Mesodermal cell (in vitro differentiated cells): ENCODE measurements around the gene PPP1R9B.

ENCODE experiments used
- H3K27ac ChIP-seq: 2 replicates; pipeline ENCODE4 v1.7.0; 2013; ENCODE audit warnings: mild to moderate bottlenecking, low read depth, low read length, moderate library complexity; ENCODE audit not compliant: severe bottlenecking
- H3K36me3 ChIP-seq: 2 replicates; pipeline ENCODE4 v1.7.1; 2013; ENCODE audit warnings: mild to moderate bottlenecking, low read length, moderate library complexity; ENCODE audit not compliant: control insufficient read depth, insufficient read depth
- H3K4me1 ChIP-seq: one replicate; pipeline ENCODE4 v1.7.1; 2013; ENCODE audit warnings: mild to moderate bottlenecking, low read length; ENCODE audit not compliant: insufficient read depth, control insufficient read depth, poor library complexity, severe bottlenecking
- H3K4me3 ChIP-seq: 2 replicates; pipeline ENCODE4 v1.7.0; 2013; ENCODE audit warnings: low read length, control low read depth, mild to moderate bottlenecking; ENCODE audit not compliant: insufficient read depth, poor library complexity, severe bottlenecking; ENCODE audit errors: extremely low read depth
- H3K9me3 ChIP-seq: 2 replicates; pipeline ENCODE4 v1.7.1; 2013; ENCODE audit warnings: mild to moderate bottlenecking, low read length, moderate library complexity; ENCODE audit not compliant: control insufficient read depth
- WGBS, 2 experiments: methylation state at CpG; one replicate each; pipeline ENCODE4 v1.1.5; 2013; ENCODE audit warnings: missing lambda C conversion rate in 2 of 2; ENCODE audit not compliant: insufficient coverage in 2 of 2; 5-methylcytosine and 5-hydroxymethylcytosine counted together

PPP1R9B gene

GRCh38 chr17:50180620-50181019 lies 30.1 kb upstream of the PPP1R9B start:
- H3K27ac ChIP-seq, result peak overlapping the region; percentile 13
- H3K9me3 ChIP-seq, result no peaks in the 10 kb centered on the region
- peaks cover 12% of the 10 kb centered on the region for H3K36me3 ChIP-seq
- 0 to 77% methylated on average over 1 to 5 of the region's 12 CpGs for WGBS, 2 experiments
- H3K4me1 ChIP-seq, result peaks cover 24% of the 10 kb centered on the region
- no peak overlapping the region for H3K4me3 ChIP-seq

DNA sequence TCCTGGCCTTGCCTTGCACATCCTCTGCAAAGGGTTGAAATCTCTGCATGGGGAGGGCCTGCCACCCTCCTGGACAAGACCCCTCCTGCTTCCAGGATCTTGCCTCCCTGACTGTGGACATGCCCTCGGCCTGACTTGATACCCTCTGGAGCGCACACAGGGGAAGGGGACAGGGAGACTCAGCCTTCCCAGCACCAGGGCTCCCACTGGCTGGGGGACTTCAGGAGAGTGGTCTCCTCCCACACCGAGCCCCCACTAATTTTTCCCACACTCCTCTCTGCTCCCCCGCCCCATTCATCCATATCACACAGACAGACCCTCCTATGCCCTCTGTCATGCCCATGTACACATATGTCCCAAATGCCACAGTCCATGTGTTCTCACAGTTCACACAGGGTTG lies 29.6 kb upstream of the PPP1R9B start:
- no peak overlapping the region for H3K27ac ChIP-seq
- H3K9me3 ChIP-seq, result no peaks in the 10 kb centered on the region
- H3K4me1 ChIP-seq, result peaks cover 25% of the 10 kb centered on the region
- no peak overlapping the region for H3K4me3 ChIP-seq
- peaks cover 7% of the 10 kb centered on the region for H3K36me3 ChIP-seq
- WGBS, 2 experiments, result 90 to 100% methylated on average over 2 to 4 of the region's 4 CpGs

GRCh38 chr17:50177983-50178834 lies 27.7 kb upstream of the PPP1R9B start:
- Histone ChIP-seq H3K9me3 (no peaks in the 10 kb centered on the region), H3K4me3 (no peak overlapping the region), H3K36me3 (no peaks in the 10 kb centered on the region), H3K27ac (peak overlapping the region; percentile 87), H3K4me1 (peaks cover 35% of the 10 kb centered on the region)
- WGBS, 2 experiments, result 7 to 11% methylated on average over 18 to 21 of the region's 22 CpGs

DNA sequence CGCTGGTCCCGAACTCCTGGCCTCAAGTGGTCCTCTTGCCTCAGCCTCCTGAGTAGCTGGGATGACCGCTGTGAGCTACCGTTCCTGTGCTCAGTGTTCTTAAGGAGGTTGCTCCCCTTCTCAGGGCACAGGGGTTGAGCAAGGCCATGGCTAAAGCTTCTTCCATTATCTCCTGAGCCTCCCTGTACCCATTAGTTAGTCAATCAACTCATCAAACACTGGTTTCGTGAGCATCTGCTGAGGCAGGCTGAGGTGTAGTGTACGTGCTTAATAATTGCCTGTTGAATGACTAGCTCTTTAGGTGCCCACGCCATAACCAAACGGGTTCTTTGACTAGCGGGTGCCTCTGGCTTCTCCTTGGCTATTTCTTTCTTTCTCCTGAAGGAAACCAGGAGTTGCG lies 27.0 kb upstream of the PPP1R9B start:
- H3K9me3 ChIP-seq, result no peaks in the 10 kb centered on the region
- peak overlapping the region; percentile 87 for H3K27ac ChIP-seq
- no peaks in the 10 kb centered on the region for H3K36me3 ChIP-seq
- H3K4me1 ChIP-seq, result peaks cover 42% of the 10 kb centered on the region
- WGBS, 2 experiments, result 90 to 96% methylated on average over 7 to 8 of the region's 10 CpGs
- no peak overlapping the region for H3K4me3 ChIP-seq

DNA sequence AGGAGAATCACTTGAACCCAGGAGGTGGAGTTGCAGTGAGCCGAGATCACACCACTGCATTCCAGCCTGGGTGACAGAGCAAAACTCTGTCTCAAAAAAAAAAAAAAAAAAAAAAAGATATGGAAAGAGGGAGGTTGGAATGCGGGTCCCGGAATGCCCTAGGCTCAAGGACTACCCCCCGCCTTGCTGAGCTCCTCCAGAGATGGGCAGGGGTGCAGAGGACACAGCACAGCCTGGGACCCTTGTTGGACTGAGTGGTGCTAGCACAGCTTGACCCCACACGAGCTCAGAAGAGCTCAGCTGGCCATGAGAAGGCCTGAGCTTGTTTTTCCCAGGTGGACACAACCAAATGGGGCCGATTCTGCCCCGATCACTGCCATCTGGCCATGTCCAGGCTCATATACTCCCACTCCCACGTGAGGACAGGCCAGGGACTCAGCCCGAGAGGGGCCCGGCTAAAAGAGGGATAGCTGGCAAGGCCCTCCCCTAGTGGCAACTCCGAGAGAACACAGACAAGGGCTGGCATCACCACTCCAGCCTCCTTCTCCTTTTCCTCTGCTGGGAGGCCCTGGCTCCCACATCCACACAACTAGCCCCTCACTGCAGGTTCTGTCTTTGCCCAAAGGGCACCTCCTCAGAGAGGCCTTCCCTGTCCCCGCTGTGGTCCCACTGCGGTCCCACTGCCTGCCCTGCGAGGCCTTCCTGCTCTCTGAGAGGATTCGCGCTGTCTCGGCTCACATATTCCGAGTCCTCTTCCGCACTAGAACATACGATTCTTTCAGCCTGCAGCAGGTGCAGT lies 26.3 kb upstream of the PPP1R9B start:
- H3K36me3 ChIP-seq, result no peaks in the 10 kb centered on the region
- no peak overlapping the region for H3K4me3 ChIP-seq
- no peak overlapping the region for H3K27ac ChIP-seq
- no peaks in the 10 kb centered on the region for H3K9me3 ChIP-seq
- H3K4me1 ChIP-seq, result peaks cover 42% of the 10 kb centered on the region
- WGBS, 2 experiments, result 87 to 90% methylated on average over 13 to 19 of the region's 20 CpGs

- no peak overlapping the region for H3K27ac ChIP-seq
- no peaks in the 10 kb centered on the region for H3K36me3 ChIP-seq
- no peaks in the 10 kb centered on the region for H3K9me3 ChIP-seq
- WGBS, 2 experiments, result 95 to 97% methylated on average over 11 to 12 of the region's 16 CpGs
- no peak overlapping the region for H3K4me3 ChIP-seq
- H3K4me1 ChIP-seq, result peaks cover 42% of the 10 kb centered on the region
Observed at GRCh38 chr17:50175035-50175807, 24.7 kb upstream of the PPP1R9B start.

DNA sequence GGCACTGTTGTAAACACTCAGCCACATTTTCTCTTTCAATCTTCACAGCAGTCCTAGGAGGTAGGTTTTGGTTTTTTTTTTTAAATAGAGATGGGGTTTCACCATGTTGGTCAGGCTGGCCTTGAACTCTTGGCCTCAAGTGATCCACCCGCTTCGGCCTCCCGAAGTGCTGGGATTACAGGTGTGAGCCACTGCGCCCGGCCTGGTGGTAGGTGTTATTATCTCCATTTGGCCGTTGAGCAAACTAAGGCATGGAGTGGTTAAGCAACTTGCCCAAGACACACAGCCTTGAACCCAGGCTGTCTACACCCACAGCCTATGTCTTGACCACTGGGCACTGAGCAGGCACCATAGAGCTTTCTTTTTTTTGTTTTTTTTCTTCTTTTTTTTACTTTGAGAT lies 24.0 kb upstream of the PPP1R9B start:
- no peak overlapping the region for H3K4me3 ChIP-seq
- H3K36me3 ChIP-seq, result no peaks in the 10 kb centered on the region
- WGBS, 2 experiments, result 90% methylated on average over 5 of the region's 6 CpGs; no CpG with 5 or more reads in 1 of the 2 experiments
- H3K9me3 ChIP-seq, result no peaks in the 10 kb centered on the region
- peaks cover 42% of the 10 kb centered on the region for H3K4me1 ChIP-seq
- H3K27ac ChIP-seq, result no peak overlapping the region

- peaks cover 38% of the 10 kb centered on the region for H3K4me1 ChIP-seq
- H3K36me3 ChIP-seq, result no peaks in the 10 kb centered on the region
- WGBS, 2 experiments, result 58 to 62% methylated on average over 6 of the region's 10 CpGs
- H3K9me3 ChIP-seq, result no peaks in the 10 kb centered on the region
- H3K4me3 ChIP-seq, result no peak overlapping the region
- peak overlapping the region; percentile 73 for H3K27ac ChIP-seq
Observed at GRCh38 chr17:50173335-50173941, 23.0 kb upstream of the PPP1R9B start.

DNA sequence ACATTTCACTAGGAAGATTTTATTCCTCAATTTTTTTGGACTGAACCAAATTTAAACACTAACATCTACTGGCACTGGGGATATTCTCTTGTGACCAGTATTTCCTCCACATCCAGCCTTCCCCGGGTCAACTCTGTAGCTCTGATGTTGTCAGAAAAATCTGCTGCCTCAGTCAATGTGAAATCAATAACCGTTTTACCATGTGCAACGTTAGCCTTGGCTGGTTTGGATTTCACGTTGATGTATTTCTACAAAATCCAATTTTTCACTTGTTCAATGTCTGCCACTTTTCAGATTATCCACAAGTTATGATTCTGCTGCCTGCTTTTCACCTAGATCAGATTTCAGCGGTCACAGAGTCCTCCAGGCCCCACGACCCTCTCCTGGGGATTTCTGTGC lies 22.5 kb upstream of the PPP1R9B start:
- H3K4me3 ChIP-seq, result no peak overlapping the region

DNA sequence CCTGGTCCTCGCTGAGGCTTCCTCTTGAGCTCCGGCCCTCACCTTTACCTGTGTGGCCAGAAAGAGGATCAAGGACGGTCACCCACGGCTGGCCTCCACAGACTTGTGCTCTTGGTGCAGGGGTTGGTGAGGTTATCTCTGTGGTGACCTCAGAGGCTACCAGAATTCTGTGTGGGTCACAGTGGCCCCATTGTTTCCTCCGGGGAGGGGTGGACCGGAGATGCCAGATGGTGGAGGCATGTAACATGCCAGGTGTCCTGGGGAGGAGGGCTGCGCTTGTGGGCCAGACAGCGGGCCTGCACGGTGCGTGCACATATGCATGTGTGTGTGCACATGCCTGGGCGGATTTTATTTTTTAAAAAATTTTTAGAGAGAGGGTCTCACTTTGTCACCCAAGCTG lies 21.7 kb upstream of the PPP1R9B start:
- 83 to 94% methylated on average over 5 to 7 of the region's 11 CpGs for WGBS, 2 experiments
- Histone ChIP-seq H3K4me3 (no peak overlapping the region), H3K36me3 (no peaks in the 10 kb centered on the region)

More for the DNA sequence above, 22.5 kb upstream of the PPP1R9B start:
- Histone ChIP-seq H3K36me3 (no peaks in the 10 kb centered on the region), H3K27ac (peak overlapping the region; percentile 73), H3K4me1 (peaks cover 33% of the 10 kb centered on the region), H3K9me3 (no peaks in the 10 kb centered on the region)
- WGBS, 2 experiments, result 89 to 94% methylated on average over 4 to 5 of the region's 6 CpGs

More for the DNA sequence above, 21.7 kb upstream of the PPP1R9B start:
- Histone ChIP-seq H3K4me1 (peaks cover 26% of the 10 kb centered on the region), H3K27ac (no peak overlapping the region), H3K9me3 (no peaks in the 10 kb centered on the region)
